Measurements from ENCODE around the gene MMP25. TPM values are rescaled to one million over a fixed set of nuclear protein-coding genes. Genes with fewer than 3 reads are reported as not detected.
A peak's percentile ranks its signal among the peaks of the same experiment; 100 is the strongest.

MMP25 gene
- total RNA-seq, 2 experiments from 2014 or later = 112 to 117 TPM

DNA sequence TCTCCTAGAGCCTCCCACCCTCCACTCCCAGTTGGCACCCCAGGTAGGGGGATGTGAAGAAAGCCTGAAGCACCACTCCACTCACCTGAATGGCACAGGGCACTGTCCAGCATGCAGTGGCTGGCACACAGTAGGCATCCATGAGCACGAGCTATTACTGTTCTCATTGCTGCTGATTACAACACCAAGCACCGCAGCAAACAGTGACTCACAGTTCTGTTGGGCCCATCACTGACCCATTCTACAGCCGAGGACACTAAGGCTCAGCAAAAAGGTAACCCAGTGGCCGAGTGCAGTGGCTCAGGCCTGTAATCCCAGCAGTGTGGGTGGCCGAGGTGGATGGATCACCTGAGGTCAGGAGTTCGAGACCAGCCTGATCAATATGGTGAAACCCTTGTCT lies 50.0 kb downstream of the MMP25 start:
- Mint-ChIP-seq H3K9me3 (no peaks in the 10 kb centered on the region), H3K36me3 (ENCODE audit: low read depth) (no peaks in the 10 kb centered on the region), H3K27me3 (no peaks in the 10 kb centered on the region), H3K27ac (no peak overlapping the region), H3K4me3 (no peak overlapping the region), H3K4me1 (peaks cover 55% of the 10 kb centered on the region)
- ChIA-PET CTCF (interaction anchor here (1.0 to 12.1 kb wide), 18 partner anchors 9 to 68 kb away, joined by 3 to 254 read pairs (median 6); partner anchors contain the start of genes IL32 and ZNF213), POLR2A (interaction anchor here (0.6 to 8.8 kb wide), 8 partner anchors 10 to 113 kb away, joined by 3 to 84 read pairs (median 4); partner anchors contain the start of gene IL32)
- no peak for DNase-seq

DNA sequence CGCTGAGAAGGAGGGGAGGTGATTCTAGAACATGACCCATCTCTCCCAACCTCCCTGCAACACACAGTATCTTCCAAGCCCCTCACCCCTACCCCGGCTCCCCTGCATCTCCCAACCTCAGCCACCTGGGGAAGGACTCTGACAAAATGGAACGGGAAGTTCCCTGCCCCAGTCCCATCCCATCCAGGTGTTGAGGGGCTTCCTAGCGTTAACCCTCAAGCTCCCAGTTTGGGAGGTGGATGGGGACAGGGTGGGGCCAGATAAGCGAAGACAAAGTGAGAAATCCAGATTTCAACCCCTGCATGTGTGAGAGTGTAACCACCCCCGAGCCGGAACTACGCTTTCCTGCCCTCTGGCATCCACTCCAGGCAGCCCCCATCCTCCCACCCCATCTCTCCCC lies 50.9 kb downstream of the MMP25 start:
- H3K27me3 Mint-ChIP-seq = no peaks in the 10 kb centered on the region
- no peaks in the 10 kb centered on the region for H3K9me3 Mint-ChIP-seq
- H3K4me3 Mint-ChIP-seq = no peak overlapping the region
- ChIA-PET CTCF (interaction anchor here (0.5 to 12.1 kb wide), 9 partner anchors 10 to 134 kb away, joined by 3 to 254 read pairs (median 5); partner anchors contain the start of gene ZNF213), POLR2A (interaction anchor here (2.0 to 8.8 kb wide), 2 partner anchors 21 to 35 kb away, joined by 6 to 84 read pairs; no protein-coding TSS in a partner anchor)
- H3K4me1 Mint-ChIP-seq = peaks cover 57% of the 10 kb centered on the region
- no peaks in the 10 kb centered on the region for H3K36me3 Mint-ChIP-seq (ENCODE audit: low read depth)
- no peak overlapping the region for H3K27ac Mint-ChIP-seq
- DNase-seq = no peak

DNA sequence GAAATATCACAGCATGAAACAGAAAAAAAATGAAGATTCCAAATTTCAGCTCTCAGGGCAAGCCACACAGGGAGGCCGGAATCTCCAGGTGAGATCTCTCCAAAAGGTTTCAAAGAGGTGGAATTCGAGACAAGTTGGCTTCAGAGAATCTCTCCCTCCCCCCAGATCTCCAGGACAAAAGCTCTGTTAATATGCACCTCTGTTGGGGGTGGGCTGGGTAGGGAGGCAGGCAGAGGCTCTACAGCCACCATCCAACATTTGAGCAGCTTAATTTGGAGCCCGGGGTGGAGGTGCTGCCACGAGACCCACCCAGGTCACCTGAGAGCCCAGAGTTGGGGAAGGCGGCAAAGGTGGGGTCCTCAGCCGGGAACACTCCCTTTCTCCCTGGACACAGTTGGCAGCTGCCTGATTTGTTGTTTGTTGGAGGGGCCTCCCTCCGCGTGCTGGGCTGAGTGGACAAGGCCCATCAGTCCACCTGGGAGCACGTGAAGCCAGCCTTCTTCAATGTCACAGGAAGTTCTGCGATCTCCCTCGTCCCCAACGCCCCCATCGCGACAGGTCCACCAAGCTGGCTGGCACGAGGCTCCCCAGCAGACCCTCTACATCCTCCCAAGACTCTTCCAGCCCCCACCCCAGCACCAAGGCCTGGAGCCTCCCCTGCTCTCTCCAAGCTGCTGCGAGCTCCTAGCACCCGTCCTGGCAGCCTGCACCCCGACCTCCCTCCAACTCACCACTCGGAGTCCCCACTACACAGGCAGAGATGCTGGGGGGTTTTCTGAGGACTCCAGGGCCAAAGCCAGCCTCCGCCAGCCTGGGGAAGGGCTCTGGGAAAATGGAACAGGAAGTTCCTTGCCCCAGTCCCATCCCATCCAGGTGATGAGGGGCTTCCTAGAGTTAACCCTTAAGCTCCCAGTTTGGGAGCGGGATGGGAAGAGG lies 52.4 kb downstream of the MMP25 start, which contains the start of gene ZSCAN10:
TSS of gene ZSCAN10 (minus strand) at position 836 of the 936 bp plus-strand sequence. CDS start 6,357 bp downstream, outside the sequence.
- Mint-ChIP-seq H3K4me1 (peaks cover 70% of the 10 kb centered on the region), H3K4me3 (peak within 1 kb of the TSS; percentile 75), H3K36me3 (ENCODE audit: low read depth) (no peaks in the 10 kb centered on the region), H3K27me3 (no peaks in the 10 kb centered on the region), H3K27ac (peak within 1 kb of the TSS; percentile 80), H3K9me3 (no peaks in the 10 kb centered on the region)
- POLR2A ChIA-PET = interaction anchor here (0.8 to 8.8 kb wide), 11 partner anchors 8 to 59 kb away, joined by 3 to 84 read pairs (median 3); partner anchors contain the start of gene ZNF213
- DNase-seq = no peak
- CTCF ChIA-PET = interaction anchor here (0.7 to 12.1 kb wide), 11 partner anchors 7 to 71 kb away, joined by 3 to 254 read pairs (median 5); partner anchors contain the start of gene ZNF213

DNA sequence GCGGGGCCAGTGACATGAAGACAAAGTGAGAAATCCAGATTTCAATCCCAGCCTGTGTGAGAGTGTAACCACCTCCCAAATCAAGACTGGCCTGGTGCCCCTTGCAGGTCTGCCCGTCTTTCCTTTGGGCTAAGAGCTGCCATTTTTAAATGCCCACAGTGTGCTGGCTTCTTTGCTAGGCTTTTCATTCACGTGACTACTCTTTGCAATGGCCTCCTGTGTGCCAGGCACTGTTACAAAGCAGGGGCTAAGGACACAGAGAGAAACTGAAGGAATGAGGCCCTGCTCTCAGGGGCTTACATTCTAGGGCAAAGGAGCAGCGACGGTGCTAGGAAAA lies 53.0 kb downstream of the MMP25 start:
- Mint-ChIP-seq H3K9me3 (no peaks in the 10 kb centered on the region), H3K27me3 (no peaks in the 10 kb centered on the region), H3K4me1 (peaks cover 68% of the 10 kb centered on the region), H3K36me3 (ENCODE audit: low read depth) (no peaks in the 10 kb centered on the region), H3K27ac (no peak overlapping the region), H3K4me3 (no peak overlapping the region)
- CTCF ChIA-PET = interaction anchor here (0.7 to 12.1 kb wide), 6 partner anchors 8 to 71 kb away, joined by 3 to 254 read pairs (median 6); partner anchors contain the start of gene ZNF213
- no peak for DNase-seq
- POLR2A ChIA-PET = interaction anchor here (0.9 to 8.8 kb wide), 8 partner anchors 23 to 58 kb away, joined by 3 to 84 read pairs (median 5); partner anchors contain the start of genes IL32 and ZNF213

DNA sequence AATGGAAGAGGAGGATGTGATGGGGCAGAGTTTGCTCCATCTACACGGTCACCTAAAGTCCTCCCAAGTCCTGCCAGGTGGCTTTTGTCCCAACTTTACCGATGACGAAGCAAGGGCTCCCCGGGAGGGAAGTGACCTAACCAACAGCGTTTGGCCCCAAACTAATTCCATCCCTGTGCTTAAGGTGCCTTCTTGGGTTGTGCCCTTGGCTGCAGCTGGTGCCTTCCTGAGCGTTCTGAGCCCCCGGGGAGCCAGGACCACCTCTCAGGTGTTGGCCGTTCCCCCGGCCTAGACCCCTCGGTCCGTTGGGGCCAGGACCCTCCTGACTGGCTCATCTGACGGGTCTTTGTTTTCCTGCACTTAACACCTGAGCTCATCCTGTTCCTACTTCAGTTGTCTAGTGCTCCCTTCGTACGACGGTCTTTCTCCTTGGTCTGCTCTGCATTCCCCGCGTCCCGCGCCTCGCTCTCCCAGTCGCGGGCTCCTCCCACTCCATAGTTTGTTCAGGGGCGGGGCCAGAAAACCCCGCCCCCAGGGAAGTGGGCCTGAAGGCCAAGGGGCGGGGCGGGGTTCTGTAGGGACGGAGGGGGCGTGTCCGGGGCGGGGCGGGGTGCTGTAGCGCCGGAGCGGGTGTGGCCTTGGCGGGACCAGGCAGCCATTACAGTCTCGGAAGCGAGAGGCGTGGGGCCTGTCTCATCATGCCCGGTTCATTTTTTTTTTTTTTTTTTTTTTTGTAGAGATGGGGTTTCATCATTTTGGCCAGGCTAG lies 53.6 kb downstream of the MMP25 start:
- H3K4me1 Mint-ChIP-seq = peaks cover 66% of the 10 kb centered on the region
- CTCF ChIA-PET = interaction anchor here (1.2 to 12.1 kb wide), 4 partner anchors 9 to 30 kb away, joined by 3 to 254 read pairs (median 8); partner anchors contain the start of gene ZNF213
- POLR2A ChIA-PET = interaction anchor here (0.9 to 8.8 kb wide), 11 partner anchors 22 to 404 kb away, joined by 3 to 84 read pairs (median 6); partner anchors contain the start of genes IL32 and ZNF213
- no peaks in the 10 kb centered on the region for H3K36me3 Mint-ChIP-seq (ENCODE audit: low read depth)
- H3K27ac Mint-ChIP-seq = peak overlapping the region; percentile 80
- peak overlapping the region; percentile 75 for H3K4me3 Mint-ChIP-seq
- H3K9me3 Mint-ChIP-seq = no peaks in the 10 kb centered on the region
- peak; percentile 96 for DNase-seq
- no peaks in the 10 kb centered on the region for H3K27me3 Mint-ChIP-seq

DNA sequence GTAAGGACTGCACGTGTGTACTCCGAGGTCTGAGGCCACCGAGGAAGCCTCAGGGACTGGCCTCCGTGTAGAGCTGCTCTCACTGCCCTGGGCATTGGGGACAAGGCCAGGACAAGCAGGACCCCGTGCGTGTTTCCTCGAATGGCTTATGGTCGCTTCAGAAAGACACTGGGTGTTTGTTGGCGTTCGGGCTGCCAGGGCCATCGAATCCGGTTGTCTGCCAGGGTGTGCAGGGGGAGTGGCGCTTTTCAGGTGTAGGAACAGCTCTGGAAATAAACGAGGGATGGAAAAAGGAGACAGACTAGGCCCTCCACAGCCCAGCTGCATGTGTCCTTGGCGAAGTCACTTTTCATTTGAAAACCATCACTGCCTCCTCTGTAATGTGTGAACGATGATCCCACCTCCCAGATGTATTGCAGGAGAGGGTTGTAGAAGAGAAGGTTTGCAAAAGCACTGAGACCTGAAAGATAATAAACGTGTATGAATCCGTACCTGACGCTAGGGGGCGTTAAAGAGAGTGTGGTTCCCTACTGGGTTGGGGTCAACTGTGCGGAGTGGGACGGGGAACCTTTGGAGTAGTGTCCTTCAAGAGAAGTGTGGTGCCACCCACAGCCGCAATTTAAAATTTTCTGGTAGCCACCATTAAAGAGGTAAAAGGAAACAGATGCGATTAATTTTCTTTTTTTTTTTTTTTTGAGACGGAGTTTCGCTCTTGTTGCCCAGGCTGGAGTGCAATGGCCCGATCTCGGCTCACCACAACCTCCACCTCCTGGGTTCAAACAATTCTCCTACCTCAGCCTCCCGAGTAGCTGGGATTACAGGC lies 54.9 kb downstream of the MMP25 start:
- peak overlapping the region; percentile 79 for H3K4me3 Mint-ChIP-seq
- POLR2A ChIA-PET = interaction anchor here (0.6 to 8.8 kb wide), 15 partner anchors 16 to 403 kb away, joined by 3 to 84 read pairs (median 6); partner anchors contain the start of genes IL32 and ZNF213

DNA sequence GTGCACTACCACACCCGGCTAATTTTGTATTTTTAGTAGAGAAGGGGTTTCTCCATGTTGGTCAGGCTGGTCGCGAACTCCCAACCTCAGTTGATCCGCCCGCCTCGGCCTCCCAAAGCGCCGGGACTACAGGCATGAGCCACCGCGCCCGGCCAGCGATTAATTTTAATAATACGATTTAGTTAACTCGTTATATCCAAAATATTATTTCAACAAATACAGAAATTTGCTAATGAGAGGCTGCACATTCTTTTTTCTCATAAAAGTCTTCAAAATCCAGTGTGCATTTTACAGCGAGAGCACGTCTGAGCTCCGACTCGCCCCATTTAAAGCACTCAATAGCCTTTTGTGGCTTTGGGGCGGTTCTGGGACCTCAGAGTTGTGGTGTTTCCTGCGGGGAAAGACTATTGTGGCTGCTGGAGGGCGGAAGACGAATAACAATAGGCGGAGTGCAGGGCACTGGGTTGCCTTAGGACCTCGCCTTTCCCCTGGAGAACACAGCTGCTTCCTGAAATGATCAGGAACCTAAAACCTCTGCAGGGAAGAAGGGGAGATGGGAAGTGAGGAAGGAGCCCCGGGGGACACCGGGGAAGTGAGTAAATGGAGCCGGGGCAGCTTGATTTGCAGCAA lies 55.6 kb downstream of the MMP25 start:
- Mint-ChIP-seq H3K9me3 (no peaks in the 10 kb centered on the region), H3K4me1 (peaks cover 66% of the 10 kb centered on the region), H3K27ac (peak overlapping the region; percentile 94), H3K27me3 (no peaks in the 10 kb centered on the region), H3K4me3 (peak overlapping the region; percentile 79), H3K36me3 (ENCODE audit: low read depth) (no peaks in the 10 kb centered on the region)
- DNase-seq = peak; percentile 63
- ChIA-PET CTCF (interaction anchor here (0.7 to 12.1 kb wide), 11 partner anchors 12 to 182 kb away, joined by 3 to 254 read pairs (median 7); partner anchors contain the start of gene ZNF213), POLR2A (interaction anchor here (0.9 to 8.8 kb wide), 12 partner anchors 15 to 81 kb away, joined by 3 to 84 read pairs (median 5); partner anchors contain the start of genes IL32 and ZNF213)

More for the DNA sequence above, 54.9 kb downstream of the MMP25 start:
- H3K27me3 Mint-ChIP-seq = no peaks in the 10 kb centered on the region
- no peaks in the 10 kb centered on the region for H3K36me3 Mint-ChIP-seq (ENCODE audit: low read depth)
- H3K4me1 Mint-ChIP-seq = peaks cover 67% of the 10 kb centered on the region
- DNase-seq = peak; percentile 70
- H3K27ac Mint-ChIP-seq = peak overlapping the region; percentile 94
- CTCF ChIA-PET = interaction anchor here (0.7 to 12.1 kb wide), 14 partner anchors 10 to 181 kb away, joined by 3 to 254 read pairs (median 6); partner anchors contain the start of genes IL32 and ZNF213
- H3K9me3 Mint-ChIP-seq = no peaks in the 10 kb centered on the region

DNA sequence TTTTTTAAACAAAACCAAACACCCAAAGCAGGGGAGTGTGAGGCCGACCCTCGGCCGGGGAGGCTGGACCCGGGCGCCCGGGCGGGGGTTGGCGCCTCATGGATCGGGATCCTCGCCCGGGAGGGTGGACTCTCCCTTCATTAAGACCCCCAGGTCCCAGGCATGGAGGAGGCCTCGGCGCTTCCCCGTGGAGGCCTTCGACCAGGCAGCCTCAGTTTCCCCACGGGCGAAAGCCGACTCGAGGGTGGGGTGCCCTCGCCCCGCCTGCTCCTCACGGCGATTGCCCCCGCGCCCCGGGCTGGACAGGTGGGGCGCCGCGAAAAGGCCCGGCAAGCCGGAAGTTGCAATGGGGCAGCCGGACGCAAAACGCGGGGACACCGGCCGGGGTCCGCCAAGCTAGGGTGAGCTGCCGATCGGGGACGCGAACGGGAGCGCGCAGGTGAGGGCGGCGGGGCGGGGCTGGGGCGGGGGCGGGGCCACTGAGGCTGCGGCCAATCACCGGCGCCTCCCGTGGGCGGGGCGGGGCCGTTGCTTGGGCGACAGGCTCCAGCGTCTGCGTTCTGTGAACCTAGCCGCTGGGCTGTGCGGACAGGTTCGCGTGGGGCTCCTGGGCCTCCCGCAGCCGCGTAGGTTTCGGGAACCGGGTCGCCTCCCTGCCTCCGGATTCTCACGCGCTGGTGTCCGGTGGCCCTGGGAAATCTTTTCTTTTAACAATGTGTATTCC lies 60.0 kb downstream of the MMP25 start:
- Mint-ChIP-seq H3K4me3 (peak overlapping the region; percentile 76), H3K27ac (peak overlapping the region; percentile 81), H3K27me3 (peaks cover 5% of the 10 kb centered on the region), H3K9me3 (no peaks in the 10 kb centered on the region), H3K36me3 (ENCODE audit: low read depth) (no peaks in the 10 kb centered on the region), H3K4me1 (peaks cover 42% of the 10 kb centered on the region)
- DNase-seq = peak; percentile 92
- ChIA-PET POLR2A (interaction anchor here (0.5 to 1.7 kb wide), 8 partner anchors 8 to 41 kb away, joined by 3 to 12 read pairs (median 5); partner anchors contain the start of gene IL32), CTCF (interaction anchor here (0.7 to 3.3 kb wide), 7 partner anchors 8 to 78 kb away, joined by 3 to 28 read pairs (median 4); partner anchors contain the start of gene ZNF213)
